ENCODE data around the gene AQP6. TPM values are rescaled to one million over a fixed set of nuclear protein-coding genes. Genes with fewer than 3 reads are reported as not detected.

AQP6 gene
- total and polyA plus RNA-seq, 2 donors (not counting 3 experiments of a cell fraction or from before 2014, with no cell fraction given): 0.04 TPM; not detected in 1

- FAIRE-seq: no peak
- Histone ChIP-seq H3K4me2 (ENCODE audit: insufficient read depth, low read length) (no peak overlapping the region), H3K4me1 (ENCODE audit: control insufficient read depth, extremely low read depth, insufficient read depth, low read length) (peaks cover 14% of the 10 kb centered on the region), H3K27me3 (ENCODE audit: control insufficient read depth in 2 of 2, insufficient read depth in 2 of 2, low read length in 2 of 2) (no peaks in the 10 kb centered on the region), H4K20me1 (replicated peaks; ENCODE audit: control insufficient read depth, extremely low read depth, insufficient read depth, low read length) (no peaks in the 10 kb centered on the region), H3K9ac (replicated peaks; ENCODE audit: extremely low read depth, insufficient read depth, low read length) (no peak overlapping the region), H3K36me3 (ENCODE audit: control insufficient read depth in 2 of 2, extremely low read depth in 1 of 2, insufficient read depth in 2 of 2, low read length in 2 of 2) (no peaks in the 10 kb centered on the region), H2AFZ (ENCODE audit: low read depth, low read length) (no peak overlapping the region), H3K79me2 (ENCODE audit: control insufficient read depth, insufficient read depth, low read length) (no peaks in the 10 kb centered on the region), H3K27ac (ENCODE audit: insufficient read depth, low read depth, low read length) (no peak overlapping the region), H3K9me1 (replicated peaks; ENCODE audit: control insufficient read depth, extremely low read depth, insufficient read depth, low read length) (no peaks in the 10 kb centered on the region), H3K4me3 (replicated peaks in 1 of 3; ENCODE audit: insufficient read depth in 1 of 3, low read depth in 1 of 3, low read length in 3 of 3) (no peak overlapping the region), H3K9me3 (replicated peaks; ENCODE audit: control insufficient read depth, insufficient read depth, low read length) (no peaks in the 10 kb centered on the region)
- ChIA-PET POLR2A (no interaction called here), CTCF (interaction anchor here (1.4 to 7.5 kb wide), 6 partner anchors 12 to 91 kb away, joined by 3 to 126 read pairs (median 16); no protein-coding TSS in a partner anchor)
- TF ChIP-seq JUN (IDR thresholded peaks at IDR 0.05; ENCODE audit: borderline replicate concordance, insufficient read depth, insufficient read length, low read depth) (no peak), POLR2A (IDR thresholded peaks at IDR 0.05; ENCODE audit: low read depth, low read length) (no peak), CTCF (IDR thresholded peaks at IDR 0.05; ENCODE audit: extremely low read depth in 1 of 2, insufficient read depth in 1 of 2, low read depth in 1 of 2, low read length in 2 of 2) (no peak), MAX (IDR thresholded peaks at IDR 0.05; ENCODE audit: insufficient read depth, insufficient read length) (no peak), MYC (IDR thresholded peaks at IDR 0.05; ENCODE audit: low read depth, low read length) (no peak), POLR2AphosphoS5 (IDR thresholded peaks at IDR 0.05; ENCODE audit: insufficient read depth, low read depth, low read length) (no peak), GATA2 (IDR thresholded peaks at IDR 0.05; ENCODE audit: insufficient read depth, insufficient read length, low read depth, low read length) (no peak), EZH2 (IDR thresholded peaks at IDR 0.05; ENCODE audit: borderline replicate concordance, low read depth, low read length, severe bottlenecking) (no peak), FOS (IDR thresholded peaks at IDR 0.05; ENCODE audit: borderline replicate concordance, insufficient read depth, low read length) (no peak)
- intact Hi-C loops (cut with micrococcal nuclease) (no loop called here), dilution Hi-C loops (cut with MboI; ENCODE audit: extremely low pct_ligation_motif_present, low sequenced_read_pairs) (no loop called here)
- no TSS peak for BruUV-seq (replicated peaks)
- DNase-seq (ENCODE audit: low read depth, low spot score): no peak
These were observed 7.0 kb downstream of the AQP6 start for GRCh38 chr12:49979791-49980190.

All from endothelial cell of umbilical vein (primary cell).